Smooth muscle cell (in vitro differentiated cells): ENCODE data around the gene KIF11. TPM values are rescaled to one million over a fixed set of nuclear protein-coding genes. Genes with fewer than 3 reads are reported as not detected.

Experiments used
- DNase-seq: peaks from one replicate; lab custom pipeline; 2025; ENCODE audit not compliant: unreplicated experiment; lab: John Stamatoyannopoulos, UW
- H2AFZ ChIP-seq: fragments of 200-600 bp; sonication (generic); 2 replicates; pipeline ENCODE4 v1.6.0; 2016; ENCODE audit warnings: antibody characterized with exemption, low read depth, mild to moderate bottlenecking
- H3F3A ChIP-seq: fragments of 200-600 bp; sonication (generic); 2 replicates; pipeline ENCODE4 v1.6.0; 2017; ENCODE audit warnings: antibody characterized with exemption, low read depth
- H3K27ac ChIP-seq: fragments of 200-600 bp; sonication (generic); 2 replicates; pipeline ENCODE4 v1.5.1; 2016; ENCODE audit warnings: low read depth, mild to moderate bottlenecking
- H3K27me3 ChIP-seq: fragments of 200-600 bp; sonication (generic); 2 replicates; pipeline ENCODE4 v1.6.1; 2016; ENCODE audit warnings: low read depth, mild to moderate bottlenecking
- H3K36me3 ChIP-seq: fragments of 200-600 bp; sonication (generic); 2 replicates; pipeline ENCODE4 v1.5.1; 2016; ENCODE audit warnings: low read depth
- H3K4me1 ChIP-seq: fragments of 200-600 bp; sonication (generic); 2 replicates; pipeline ENCODE4 v1.5.1; 2016; ENCODE audit warnings: low read depth
- H3K4me2 ChIP-seq: fragments of 200-600 bp; sonication (generic); 2 replicates; pipeline ENCODE4 v1.6.0; 2016; ENCODE audit warnings: mild to moderate bottlenecking
- H3K4me3 ChIP-seq: fragments of 200-600 bp; sonication (generic); 2 replicates; pipeline ENCODE4 v1.5.1; 2016; ENCODE audit warnings: mild to moderate bottlenecking
- H3K79me2 ChIP-seq: fragments of 200-600 bp; sonication (generic); 2 replicates; pipeline ENCODE4 v1.6.0; 2016; ENCODE audit warnings: low read depth, mild to moderate bottlenecking
- H3K9ac ChIP-seq: fragments of 200-600 bp; sonication (generic); 2 replicates; pipeline ENCODE4 v1.6.0; 2016; ENCODE audit warnings: low read depth
- H3K9me3 ChIP-seq: fragments of 200-600 bp; sonication (generic); replicated peaks from 2 replicates; pipeline ENCODE4 v1.5.1; 2016; ENCODE audit warnings: low read depth
- H4K20me1 ChIP-seq: fragments of 200-600 bp; sonication (generic); 2 replicates; pipeline ENCODE4 v1.6.0; 2016; ENCODE audit warnings: low read depth
- CTCF ChIP-seq: fragments of 200-600 bp; sonication (generic); IDR thresholded peaks from 2 replicates; pipeline ENCODE4 v1.5.1; 2017; ENCODE audit warnings: borderline replicate concordance, mild to moderate bottlenecking, antibody characterized with exemption; ENCODE audit not compliant: insufficient read depth, poor library complexity, severe bottlenecking
- WGBS: methylation state at CpG from one replicate; pipeline ENCODE4 v1.1.7; 2016; ENCODE audit warnings: low lambda C conversion rate; 5-methylcytosine and 5-hydroxymethylcytosine counted together
- polyA plus RNA-seq: library from polyadenylated mRNA; unstranded; fragments of >200 nt; fragmentation: Nextera tagmentation; extraction: Ambion mirVana; gene quantifications from 2 replicates; pipeline ENCODE4 v1.2.1, GENCODE V29; 2016
- total RNA-seq: library from RNA; depleted of rRNA; stranded (reverse); fragments of >200 nt; gene quantifications from 2 replicates; pipeline ENCODE4 v1.2.3, GENCODE V29; 2014

KIF11 gene
- total and polyA plus RNA-seq, 2 experiments from 2014 or later, result 6.0 to 9.1 TPM

GRCh38 chr10:92664322-92664721 lies 71.4 kb downstream of the KIF11 start:
- Histone ChIP-seq H3K27me3 (no peaks in the 10 kb centered on the region), H3K4me2 (no peak overlapping the region), H2AFZ (no peak overlapping the region), H3K4me1 (no peaks in the 10 kb centered on the region), H3K36me3 (no peaks in the 10 kb centered on the region), H4K20me1 (no peaks in the 10 kb centered on the region), H3K4me3 (no peak overlapping the region), H3K9me3 (peaks cover 3% of the 10 kb centered on the region), H3F3A (no peaks in the 10 kb centered on the region), H3K9ac (no peak overlapping the region), H3K27ac (no peak overlapping the region), H3K79me2 (no peaks in the 10 kb centered on the region)
- no peak for TF ChIP-seq CTCF
- DNase-seq, result no peak

GRCh38 chr10:92667078-92667477 lies 74.1 kb downstream of the KIF11 start:
- H3K79me2 ChIP-seq, result no peaks in the 10 kb centered on the region
- H2AFZ ChIP-seq, result no peak overlapping the region
- H3K9me3 ChIP-seq, result peaks cover 3% of the 10 kb centered on the region
- no peaks in the 10 kb centered on the region for H3F3A ChIP-seq
- no peak overlapping the region for H3K9ac ChIP-seq
- H3K4me2 ChIP-seq, result no peak overlapping the region
- no peak for DNase-seq
- H3K36me3 ChIP-seq, result no peaks in the 10 kb centered on the region
- no peaks in the 10 kb centered on the region for H3K27me3 ChIP-seq
- WGBS, result 98% methylated on average over 6 of the region's 6 CpGs
- no peak for TF ChIP-seq CTCF
- no peaks in the 10 kb centered on the region for H4K20me1 ChIP-seq
- H3K4me1 ChIP-seq, result no peaks in the 10 kb centered on the region
- H3K4me3 ChIP-seq, result no peak overlapping the region
- no peak overlapping the region for H3K27ac ChIP-seq

GRCh38 chr10:92677708-92678107 lies 84.8 kb downstream of the KIF11 start:
- Histone ChIP-seq H3K9ac (no peak overlapping the region), H3K4me1 (no peaks in the 10 kb centered on the region), H3F3A (no peaks in the 10 kb centered on the region), H4K20me1 (no peaks in the 10 kb centered on the region), H3K27ac (no peak overlapping the region), H3K36me3 (no peaks in the 10 kb centered on the region), H3K4me3 (no peak overlapping the region), H3K4me2 (no peak overlapping the region), H3K27me3 (peaks cover 7% of the 10 kb centered on the region), H2AFZ (no peak overlapping the region), H3K79me2 (no peaks in the 10 kb centered on the region), H3K9me3 (no peaks in the 10 kb centered on the region)
- no peak for TF ChIP-seq CTCF
- DNase-seq, result no peak

GRCh38 chr10:92678206-92678605 lies 85.3 kb downstream of the KIF11 start:
- WGBS, result 96% methylated on average over 5 of the region's 5 CpGs
- DNase-seq, result no peak
- no peak overlapping the region for H3K9ac ChIP-seq
- H4K20me1 ChIP-seq, result no peaks in the 10 kb centered on the region
- H3K79me2 ChIP-seq, result no peaks in the 10 kb centered on the region
- H3F3A ChIP-seq, result no peaks in the 10 kb centered on the region
- TF ChIP-seq CTCF, result no peak
- H3K27me3 ChIP-seq, result peaks cover 8% of the 10 kb centered on the region
- no peak overlapping the region for H3K27ac ChIP-seq
- H3K4me3 ChIP-seq, result no peak overlapping the region
- no peak overlapping the region for H2AFZ ChIP-seq
- no peak overlapping the region for H3K4me2 ChIP-seq
- no peaks in the 10 kb centered on the region for H3K9me3 ChIP-seq
- H3K4me1 ChIP-seq, result no peaks in the 10 kb centered on the region
- H3K36me3 ChIP-seq, result no peaks in the 10 kb centered on the region
